GM10248 (cell line): ENCODE results near the gene ZDHHC22.

Experiments used
- CTCF ChIA-PET: fragments of 300-600 bp; sonication (Branson Sonifier 250); formaldehyde crosslinking; extraction: SDS; loops from one replicate; lab custom pipeline; 2021; ENCODE audit warnings: antibody characterized with exemption; lab: Yijun Ruan, JAX
- POLR2A ChIA-PET: fragments of 350-650 bp; sonication (Branson Sonifier 250); formaldehyde crosslinking; extraction: SDS; loops from one replicate; lab custom pipeline; 2020; ENCODE audit warnings: antibody characterized with exemption; lab: Yijun Ruan, JAX
- DNase-seq: peaks from one replicate; pipeline ENCODE4 v3.0.0; 2012; ENCODE audit errors: extremely low spot score
- CTCF ChIP-seq: IDR thresholded peaks from 2 replicates; pipeline ENCODE4 v1.5.1; 2012; ENCODE audit warnings: mild to moderate bottlenecking, low read depth; ENCODE audit errors: extremely low read depth, missing control alignments, control extremely low read depth

Gene ZDHHC22

GRCh38 chr14:77142005-77142800, 612 bp upstream of the ZDHHC22 start:
- no peak for TF ChIP-seq CTCF
- no peak for DNase-seq
- CTCF ChIA-PET, result interaction anchor here (1.0 to 2.5 kb wide), 7 partner anchors 11 to 274 kb away, joined by 3 to 24 read pairs (median 3); no protein-coding TSS in a partner anchor
- POLR2A ChIA-PET, result no interaction called here

GRCh38 chr14:77140359-77141213, 1.0 kb downstream of the ZDHHC22 start:
- no peak for DNase-seq
- ChIA-PET CTCF (interaction anchor here (0.6 to 1.3 kb wide), 6 partner anchors 9 to 175 kb away, joined by 3 to 5 read pairs (median 3); no protein-coding TSS in a partner anchor), POLR2A (no interaction called here)
- no peak for TF ChIP-seq CTCF

- DNase-seq, result peak; percentile 71
- ChIA-PET CTCF (interaction anchor here (0.6 to 1.3 kb wide), 6 partner anchors 9 to 176 kb away, joined by 3 to 5 read pairs (median 3); no protein-coding TSS in a partner anchor), POLR2A (no interaction called here)
- TF ChIP-seq CTCF, result peak; percentile 51
These were observed 1.8 kb downstream of the ZDHHC22 start for GRCh38 chr14:77139540-77140358.

- TF ChIP-seq CTCF, result no peak
These were observed 2.6 kb downstream of the ZDHHC22 start for GRCh38 chr14:77139022-77139421.

GRCh38 chr14:77133720-77134338, 7.8 kb downstream of the ZDHHC22 start:
- TF ChIP-seq CTCF, result no peak
- POLR2A ChIA-PET, result interaction anchor here (0.6 kb wide), 1 partner anchor 247 kb away, joined by 3 read pairs; no protein-coding TSS in a partner anchor
- peak; percentile 83 for DNase-seq
- CTCF ChIA-PET, result interaction anchor here (1.0 to 5.3 kb wide), 10 partner anchors 10 to 260 kb away, joined by 4 to 51 read pairs (median 5); no protein-coding TSS in a partner anchor

More at GRCh38 chr14:77139022-77139421, 2.6 kb downstream of the ZDHHC22 start:
- ChIA-PET CTCF (interaction anchor here (1.3 kb wide), 2 partner anchors 12 to 16 kb away, joined by 3 read pairs; no protein-coding TSS in a partner anchor), POLR2A (no interaction called here)
- DNase-seq, result no peak
